ENCODE results near the gene TECPR2.

TECPR2 gene

GRCh38 chr14:102525929-102526497 lies 163.3 kb downstream of the TECPR2 start:
- TF ChIP-seq SPI1 (IDR thresholded peaks at IDR 0.05; ENCODE audit: borderline replicate concordance, low read depth) (no peak), CTCF (IDR thresholded peaks at IDR 0.05; ENCODE audit: insufficient read depth, low read length) (no peak)
- DNase-seq (ENCODE audit: low read depth in 1 of 2, low spot score in 1 of 2) = no peak
- Histone ChIP-seq H3K27me3 (ENCODE audit: insufficient read depth, poor library complexity, severe bottlenecking) (no peaks in the 10 kb centered on the region), H3K4me3 (replicated peaks; ENCODE audit: insufficient read depth, low read length) (no peak overlapping the region), H3K27ac (replicated peaks) (no peak overlapping the region)

GRCh38 chr14:102528431-102529170 lies 165.9 kb downstream of the TECPR2 start:
- H3K27ac ChIP-seq (replicated peaks) = no peak overlapping the region
- no peak overlapping the region for H3K4me3 ChIP-seq (replicated peaks; ENCODE audit: insufficient read depth, low read length)
- TF ChIP-seq SPI1 (IDR thresholded peaks at IDR 0.05; ENCODE audit: borderline replicate concordance, low read depth) = no peak
- no peak for TF ChIP-seq GABPA (IDR thresholded peaks at IDR 0.05; ENCODE audit: low read depth)
- TF ChIP-seq, protein P1, sequence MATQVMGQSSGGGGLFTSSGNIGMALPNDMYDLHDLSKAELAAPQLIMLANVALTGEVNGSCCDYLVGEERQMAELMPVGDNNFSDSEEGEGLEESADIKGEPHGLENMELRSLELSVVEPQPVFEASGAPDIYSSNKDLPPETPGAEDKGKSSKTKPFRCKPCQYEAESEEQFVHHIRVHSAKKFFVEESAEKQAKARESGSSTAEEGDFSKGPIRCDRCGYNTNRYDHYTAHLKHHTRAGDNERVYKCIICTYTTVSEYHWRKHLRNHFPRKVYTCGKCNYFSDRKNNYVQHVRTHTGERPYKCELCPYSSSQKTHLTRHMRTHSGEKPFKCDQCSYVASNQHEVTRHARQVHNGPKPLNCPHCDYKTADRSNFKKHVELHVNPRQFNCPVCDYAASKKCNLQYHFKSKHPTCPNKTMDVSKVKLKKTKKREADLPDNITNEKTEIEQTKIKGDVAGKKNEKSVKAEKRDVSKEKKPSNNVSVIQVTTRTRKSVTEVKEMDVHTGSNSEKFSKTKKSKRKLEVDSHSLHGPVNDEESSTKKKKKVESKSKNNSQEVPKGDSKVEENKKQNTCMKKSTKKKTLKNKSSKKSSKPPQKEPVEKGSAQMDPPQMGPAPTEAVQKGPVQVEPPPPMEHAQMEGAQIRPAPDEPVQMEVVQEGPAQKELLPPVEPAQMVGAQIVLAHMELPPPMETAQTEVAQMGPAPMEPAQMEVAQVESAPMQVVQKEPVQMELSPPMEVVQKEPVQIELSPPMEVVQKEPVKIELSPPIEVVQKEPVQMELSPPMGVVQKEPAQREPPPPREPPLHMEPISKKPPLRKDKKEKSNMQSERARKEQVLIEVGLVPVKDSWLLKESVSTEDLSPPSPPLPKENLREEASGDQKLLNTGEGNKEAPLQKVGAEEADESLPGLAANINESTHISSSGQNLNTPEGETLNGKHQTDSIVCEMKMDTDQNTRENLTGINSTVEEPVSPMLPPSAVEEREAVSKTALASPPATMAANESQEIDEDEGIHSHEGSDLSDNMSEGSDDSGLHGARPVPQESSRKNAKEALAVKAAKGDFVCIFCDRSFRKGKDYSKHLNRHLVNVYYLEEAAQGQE (IDR thresholded peaks at IDR 0.05; ENCODE audit: insufficient replicate concordance, low read depth) = no peak
- TF ChIP-seq CTCF (IDR thresholded peaks at IDR 0.05; ENCODE audit: insufficient read depth, low read length) = no peak
- TF ChIP-seq POLR2AphosphoS5 (IDR thresholded peaks at IDR 0.05; ENCODE audit: low read depth) = no peak
- no peak for DNase-seq (ENCODE audit: low read depth in 1 of 2, low spot score in 1 of 2)
- no peaks in the 10 kb centered on the region for H3K27me3 ChIP-seq (ENCODE audit: insufficient read depth, poor library complexity, severe bottlenecking)

GRCh38 chr14:102530828-102531478 lies 168.2 kb downstream of the TECPR2 start:
- TF ChIP-seq, protein P1 (IDR thresholded peaks at IDR 0.05; ENCODE audit: insufficient replicate concordance, low read depth) = no peak
- TF ChIP-seq CTCF (IDR thresholded peaks at IDR 0.05; ENCODE audit: insufficient read depth, low read length) = no peak
- TF ChIP-seq SPI1 (IDR thresholded peaks at IDR 0.05; ENCODE audit: borderline replicate concordance, low read depth) = no peak
- TF ChIP-seq POLR2AphosphoS5 (IDR thresholded peaks at IDR 0.05; ENCODE audit: low read depth) = no peak
- TF ChIP-seq GABPA (IDR thresholded peaks at IDR 0.05; ENCODE audit: low read depth) = no peak
- Histone ChIP-seq H3K27ac (replicated peaks) (no peak overlapping the region), H3K27me3 (ENCODE audit: insufficient read depth, poor library complexity, severe bottlenecking) (no peaks in the 10 kb centered on the region), H3K4me3 (replicated peaks; ENCODE audit: insufficient read depth, low read length) (no peak overlapping the region)
- DNase-seq (ENCODE audit: low read depth in 1 of 2, low spot score in 1 of 2) = no peak
